ENCODE results near the gene C15orf39. TPM values are rescaled to one million over a fixed set of nuclear protein-coding genes. Genes with fewer than 3 reads are reported as not detected.

Gene C15orf39
- total and polyA plus RNA-seq, 9 of the 15 experiments (the other 6 are each of a cell fraction or from before 2014, with no cell fraction given), result 0.31 to 29.8 (median 4.4) TPM

GRCh38 chr15:75153087-75153486 lies 48.6 kb upstream of the C15orf39 start (continued):
- TF ChIP-seq ZBTB49 (CRISPR knock-in tag; IDR thresholded peaks at IDR 0.05; ENCODE audit: borderline replicate concordance) (no peak), PKNOX1 (IDR thresholded peaks at IDR 0.05) (peak; percentile 53; the same call in 1 of the 2 replicates), ZNF707 (CRISPR knock-in tag; conservative IDR thresholded peaks at IDR 0.05) (no peak), SMARCA4 (IDR thresholded peaks at IDR 0.05) (no peak), PHB2 (IDR thresholded peaks at IDR 0.05; ENCODE audit: low read depth) (no peak), FOS (IDR thresholded peaks at IDR 0.05; ENCODE audit: extremely low read depth, insufficient read length) (peak; percentile 73), CC2D1A (IDR thresholded peaks at IDR 0.05) (peak; percentile 70; the same call in 1 of the 2 replicates), SNRNP70 (optimal IDR thresholded peaks at IDR 0.05; ENCODE audit: low read depth, low read length) (no peak), NR4A1 (CRISPR knock-in tag; IDR thresholded peaks at IDR 0.05) (no peak), NR4A1 (tag; IDR thresholded peaks at IDR 0.05) (no peak), SMARCB1 (IDR thresholded peaks at IDR 0.05; ENCODE audit: insufficient read length, low read depth) (no peak), ZNF311 (CRISPR knock-in tag; IDR thresholded peaks at IDR 0.05) (no peak), PHF8 (IDR thresholded peaks at IDR 0.05; ENCODE audit: borderline replicate concordance, low read length) (no peak), NEUROD1 (IDR thresholded peaks at IDR 0.05; ENCODE audit: borderline replicate concordance, low read depth, low read length, partially characterized antibody) (no peak), TOE1 (IDR thresholded peaks at IDR 0.05; ENCODE audit: borderline replicate concordance) (no peak), TOE1 (CRISPR knock-in tag; IDR thresholded peaks at IDR 0.05; ENCODE audit: borderline replicate concordance, low read depth) (no peak), MTA2 (IDR thresholded peaks at IDR 0.05; ENCODE audit: low read depth) (no peak)
